Suprapubic skin (tissue), 4 donors: ENCODE results near the gene NLRP4. TPM values are rescaled to one million over a fixed set of nuclear protein-coding genes. Genes with fewer than 3 reads are reported as not detected.

Experiments used
- DNase-seq, 2 donors: peaks; one replicate each; pipeline ENCODE4 v3.0.0-alpha.2; 2019; ENCODE audit warnings: low spot score in 2 of 2
- H3K27ac ChIP-seq: fragments of 200-600 bp; sonication (generic); one replicate; pipeline ENCODE4 v1.5.1; 2019
- H3K27me3 ChIP-seq: fragments of 200-600 bp; sonication (generic); one replicate; pipeline ENCODE4 v1.5.1; 2019
- H3K36me3 ChIP-seq: fragments of 200-600 bp; sonication (generic); one replicate; pipeline ENCODE4 v1.5.1; 2019
- H3K4me1 ChIP-seq: fragments of 200-600 bp; sonication (generic); one replicate; pipeline ENCODE4 v1.5.1; 2019
- H3K4me3 ChIP-seq: fragments of 200-600 bp; sonication (generic); one replicate; pipeline ENCODE4 v1.5.1; 2019; ENCODE audit warnings: mild to moderate bottlenecking
- H3K9me3 ChIP-seq: fragments of 200-600 bp; sonication (generic); one replicate; pipeline ENCODE4 v1.5.1; 2019
- CTCF ChIP-seq, 2 donors: fragments of 200-600 bp in 1 of 2; fragments of 450-650 bp in 1 of 2; sonication (generic) in 1 of 2; IDR thresholded peaks; one replicate each; pipeline ENCODE4 v1.5.1; 2016 to 2019; ENCODE audit warnings: antibody characterized with exemption in 2 of 2, mild to moderate bottlenecking in 1 of 2, moderate library complexity in 1 of 2
- EP300 ChIP-seq: sonication (generic); formaldehyde crosslinking; IDR thresholded peaks from one replicate; pipeline ENCODE4 v1.6.1; 2017; ENCODE audit warnings: antibody characterized with exemption
- POLR2A ChIP-seq, 2 donors: fragments of 450-650 bp; IDR thresholded peaks; one replicate each; pipeline ENCODE4 v1.6.1; 2017; ENCODE audit warnings: antibody characterized with exemption in 2 of 2, mild to moderate bottlenecking in 2 of 2, moderate library complexity in 2 of 2
- POLR2AphosphoS5 ChIP-seq, 3 donors: sonication (generic); formaldehyde crosslinking; IDR thresholded peaks; one replicate each; pipeline ENCODE4 v1.6.1; 2017; ENCODE audit warnings: antibody characterized with exemption in 3 of 3
- whole genome bisulfite sequencing: methylation state at CpG from one replicate; pipeline ENCODE4 v1.1.5; 2018; 5-methylcytosine and 5-hydroxymethylcytosine counted together
- total RNA-seq, 4 donors: library from RNA; depleted of rRNA; stranded (reverse); fragments of >200 nt; gene quantifications; one replicate each; pipeline ENCODE4 v1.1.0, GENCODE V29; 2016

NLRP4 gene
- total RNA-seq, 4 donors from 2014 or later: not detected

DNA sequence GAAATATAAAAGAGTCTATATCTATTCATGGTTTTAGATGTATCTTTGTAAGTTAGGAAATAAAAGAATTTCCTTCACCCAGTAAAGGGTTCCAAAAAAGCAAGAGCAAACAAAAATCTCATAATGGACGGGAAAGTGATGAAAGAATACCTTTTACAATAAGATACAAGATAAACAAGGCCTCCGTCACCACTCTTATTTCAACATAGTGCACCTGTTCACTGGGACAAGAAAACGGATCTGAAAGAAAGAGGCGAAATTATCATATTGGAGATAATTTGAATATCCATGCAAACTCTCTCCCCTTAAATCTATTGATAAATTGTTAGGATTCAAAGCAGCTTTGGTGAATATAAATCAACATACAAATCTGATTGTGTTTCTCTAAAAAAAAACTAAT is 3.7 kb upstream of the NLRP4 start:
- Histone ChIP-seq H3K4me3 (no peak overlapping the region), H3K27ac (no peak overlapping the region), H3K27me3 (no peaks in the 10 kb centered on the region), H3K9me3 (peaks cover 4% of the 10 kb centered on the region), H3K4me1 (no peaks in the 10 kb centered on the region), H3K36me3 (no peaks in the 10 kb centered on the region)
- no peak for DNase-seq
- TF ChIP-seq POLR2A (IDR thresholded peaks at IDR 0.05): no peak
- TF ChIP-seq POLR2AphosphoS5 (IDR thresholded peaks at IDR 0.05): no peak
- no peak for TF ChIP-seq EP300
- TF ChIP-seq CTCF (IDR thresholded peaks at IDR 0.05): no peak
- WGBS: 83% methylated on average over 4 of the region's 4 CpGs

DNA sequence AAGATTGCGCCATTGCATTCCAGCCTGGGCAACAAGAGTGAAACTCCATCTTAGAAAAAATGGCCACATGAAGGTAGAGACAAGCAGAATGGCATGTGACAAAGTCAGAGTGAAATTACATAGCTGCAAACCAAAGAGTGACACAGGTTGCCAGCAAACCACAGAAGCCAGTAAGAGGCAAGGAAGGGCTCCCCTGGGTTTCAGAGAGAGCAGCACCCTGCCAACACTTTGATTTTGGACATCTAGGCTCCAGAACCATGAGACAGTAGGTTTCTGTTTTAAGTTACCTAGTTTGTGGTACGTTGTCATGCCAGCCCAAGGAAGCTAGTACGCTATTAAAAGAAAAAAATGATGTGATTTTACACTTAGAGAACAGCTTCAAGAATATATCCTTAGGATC is 1.9 kb downstream of the NLRP4 start:
- Histone ChIP-seq H3K27ac (no peak overlapping the region), H3K9me3 (peaks cover 4% of the 10 kb centered on the region), H3K27me3 (no peaks in the 10 kb centered on the region), H3K36me3 (no peaks in the 10 kb centered on the region), H3K4me1 (no peaks in the 10 kb centered on the region), H3K4me3 (no peak overlapping the region)
- TF ChIP-seq POLR2AphosphoS5 (IDR thresholded peaks at IDR 0.05): no peak
- TF ChIP-seq EP300: no peak
- no peak for TF ChIP-seq POLR2A (IDR thresholded peaks at IDR 0.05)
- TF ChIP-seq CTCF (IDR thresholded peaks at IDR 0.05): no peak
- 78% methylated on average over 3 of the region's 3 CpGs for WGBS
- DNase-seq: no peak

DNA sequence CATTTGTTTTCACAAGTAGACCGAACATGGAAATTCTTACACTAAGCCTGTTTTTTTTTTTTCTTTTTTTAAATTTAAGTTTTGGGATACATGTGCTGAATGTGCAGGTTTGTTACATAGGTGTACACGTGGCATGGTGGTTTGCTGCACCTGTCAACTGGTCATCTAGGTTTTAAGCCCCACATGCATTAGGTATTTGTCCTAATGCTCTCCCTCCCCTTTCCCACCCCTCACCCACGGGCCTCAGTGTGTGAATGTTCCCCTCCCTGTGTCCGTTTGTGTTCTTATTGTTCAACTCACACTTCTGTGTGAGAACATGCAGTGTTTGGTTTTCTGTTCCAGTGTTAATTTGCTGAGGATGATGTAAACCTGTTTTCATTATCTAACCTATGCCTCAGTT is 2.6 kb downstream of the NLRP4 start:
- Histone ChIP-seq H3K4me3 (no peak overlapping the region), H3K27ac (no peak overlapping the region), H3K4me1 (no peaks in the 10 kb centered on the region), H3K36me3 (no peaks in the 10 kb centered on the region), H3K27me3 (no peaks in the 10 kb centered on the region), H3K9me3 (peaks cover 10% of the 10 kb centered on the region)
- no peak for DNase-seq
- 66% methylated on average over 4 of the region's 4 CpGs for WGBS
- no peak for TF ChIP-seq EP300
- no peak for TF ChIP-seq POLR2AphosphoS5 (IDR thresholded peaks at IDR 0.05)
- TF ChIP-seq CTCF (IDR thresholded peaks at IDR 0.05): no peak
- TF ChIP-seq POLR2A (IDR thresholded peaks at IDR 0.05): no peak

DNA sequence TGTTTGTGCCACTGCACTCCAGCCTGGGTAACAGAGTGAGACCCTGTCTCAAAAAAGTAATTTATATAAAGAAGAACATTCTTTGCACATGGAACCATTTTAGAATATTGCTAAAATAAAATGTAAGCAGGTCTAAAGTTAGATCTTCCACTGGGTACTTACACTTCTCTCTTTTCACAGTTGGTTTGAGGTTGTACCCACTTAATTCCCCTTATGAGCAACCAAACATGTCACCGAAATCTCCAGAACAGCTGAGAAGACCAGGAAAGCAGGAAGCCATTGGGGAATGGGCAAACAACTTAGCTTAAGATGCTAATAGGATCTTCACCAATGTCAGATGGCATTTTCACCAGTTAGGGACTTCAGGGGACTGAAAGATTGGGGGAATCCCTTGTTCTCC is 18.8 kb downstream of the NLRP4 start:
- Histone ChIP-seq H3K9me3 (peaks cover 4% of the 10 kb centered on the region), H3K27ac (no peak overlapping the region), H3K27me3 (no peaks in the 10 kb centered on the region), H3K36me3 (no peaks in the 10 kb centered on the region), H3K4me1 (no peaks in the 10 kb centered on the region), H3K4me3 (no peak overlapping the region)
- DNase-seq: no peak
- WGBS: 81% methylated on average over 1 of the region's 1 CpG
- no peak for TF ChIP-seq CTCF (IDR thresholded peaks at IDR 0.05)
- TF ChIP-seq POLR2AphosphoS5 (IDR thresholded peaks at IDR 0.05): no peak
- TF ChIP-seq POLR2A (IDR thresholded peaks at IDR 0.05): no peak
- TF ChIP-seq EP300: no peak

- H3K4me3 ChIP-seq: no peak overlapping the region
- H3K9me3 ChIP-seq: peaks cover 8% of the 10 kb centered on the region
- H3K36me3 ChIP-seq: no peaks in the 10 kb centered on the region
- H3K27me3 ChIP-seq: no peaks in the 10 kb centered on the region
- H3K27ac ChIP-seq: no peak overlapping the region
- no peaks in the 10 kb centered on the region for H3K4me1 ChIP-seq
- no peak for DNase-seq
- 71% methylated on average over 4 of the region's 4 CpGs for WGBS
- no peak for TF ChIP-seq CTCF (IDR thresholded peaks at IDR 0.05)
- TF ChIP-seq POLR2AphosphoS5 (IDR thresholded peaks at IDR 0.05): no peak
- TF ChIP-seq EP300: no peak
- no peak for TF ChIP-seq POLR2A (IDR thresholded peaks at IDR 0.05)
Observed at GRCh38 chr19:55857149-55857548, 20.8 kb downstream of the NLRP4 start.
